Neural progenitor cell (in vitro differentiated cells): ENCODE data around the gene RNF213. TPM values are rescaled to one million over a fixed set of nuclear protein-coding genes. Genes with fewer than 3 reads are reported as not detected.
"Not testable (repeated sequence)": the region's sequence is repeated elsewhere in the genome, so short reads cannot be mapped to it uniquely, and the experiment has no call there.

Experiments used
- DNase-seq: peaks from one replicate; pipeline ENCODE4 v3.0.0-alpha.2; 2016; ENCODE audit warnings: low spot score
- H2AFZ ChIP-seq: fragments of 200-600 bp; sonication (generic); replicated peaks from 2 replicates; pipeline ENCODE4 v1.6.1; 2016; ENCODE audit warnings: antibody characterized with exemption
- H3F3A ChIP-seq: fragments of 200-600 bp; sonication (generic); 2 replicates; pipeline ENCODE4 v1.6.1; 2016; ENCODE audit warnings: antibody characterized with exemption, low read depth
- H3K27ac ChIP-seq: fragments of 200-600 bp; sonication (generic); 2 replicates; pipeline ENCODE4 v1.5.1; 2016; ENCODE audit warnings: mild to moderate bottlenecking
- H3K27me3 ChIP-seq: fragments of 200-600 bp; sonication (generic); 2 replicates; pipeline ENCODE4 v1.6.1; 2016; ENCODE audit warnings: mild to moderate bottlenecking, moderate library complexity
- H3K36me3 ChIP-seq: fragments of 200-600 bp; sonication (generic); 2 replicates; pipeline ENCODE4 v1.5.1; 2016
- H3K4me1 ChIP-seq: fragments of 200-600 bp; sonication (generic); 2 replicates; pipeline ENCODE4 v1.6.1; 2016; ENCODE audit warnings: mixed run types
- H3K4me2 ChIP-seq: fragments of 200-600 bp; sonication (generic); 2 replicates; pipeline ENCODE4 v1.6.1; 2016
- H3K4me3 ChIP-seq: fragments of 200-600 bp; sonication (generic); 2 replicates; pipeline ENCODE4 v1.5.1; 2016
- H3K79me2 ChIP-seq: fragments of 200-600 bp; sonication (generic); 2 replicates; pipeline ENCODE4 v1.6.1; 2016; ENCODE audit warnings: low read depth
- H3K9ac ChIP-seq: fragments of 200-600 bp; sonication (generic); 2 replicates; pipeline ENCODE4 v1.6.1; 2016
- H3K9me3 ChIP-seq: fragments of 200-600 bp; sonication (generic); 2 replicates; pipeline ENCODE4 v1.5.1; 2016; ENCODE audit warnings: low read depth
- H4K20me1 ChIP-seq: fragments of 200-600 bp; sonication (generic); 2 replicates; pipeline ENCODE4 v1.6.1; 2016; ENCODE audit warnings: low read depth
- H3K27ac Mint-ChIP-seq: 3 replicates; pipeline ENCODE4 v1.8.0; 2021; ENCODE audit warnings: mixed read lengths
- H3K27me3 Mint-ChIP-seq: 2 replicates; pipeline ENCODE4 v1.8.0; 2022; ENCODE audit warnings: low read depth, mild to moderate bottlenecking, inconsistent platforms, moderate library complexity, mixed read lengths; ENCODE audit not compliant: insufficient read depth
- H3K36me3 Mint-ChIP-seq: 3 replicates; pipeline ENCODE4 v1.8.0; 2021; ENCODE audit warnings: mixed read lengths
- H3K4me1 Mint-ChIP-seq: 3 replicates; pipeline ENCODE4 v1.8.0; 2021; ENCODE audit warnings: mixed read lengths
- H3K4me3 Mint-ChIP-seq: 3 replicates; pipeline ENCODE4 v1.8.0; 2021; ENCODE audit warnings: mild to moderate bottlenecking, moderate library complexity, mixed read lengths
- H3K9me3 Mint-ChIP-seq: 3 replicates; pipeline ENCODE4 v1.8.0; 2020; ENCODE audit warnings: mixed read lengths
- EZH2 ChIP-seq: fragments of 200-600 bp; sonication (generic); IDR thresholded peaks from 2 replicates; pipeline ENCODE4 v1.6.1; 2017; ENCODE audit warnings: antibody characterized with exemption, mild to moderate bottlenecking, moderate library complexity
- EZH2phosphoT487 ChIP-seq: fragments of 200-600 bp; sonication (generic); IDR thresholded peaks from 2 replicates; pipeline ENCODE4 v1.6.1; 2017; ENCODE audit warnings: antibody characterized with exemption
- total RNA-seq: library from RNA; depleted of rRNA; stranded (reverse); fragments of >200 nt; gene quantifications from 2 replicates; pipeline ENCODE4 v1.2.3, GENCODE V29; 2015; ENCODE audit warnings: low replicate concordance
- TF ChIP-seq, protein P1 (sequence below): fragments of 200-600 bp; sonication (generic); IDR thresholded peaks from 2 replicates; pipeline ENCODE4 v1.5.1; 2017; ENCODE audit warnings: antibody characterized with exemption, mild to moderate bottlenecking

The RNF213 gene
- total RNA-seq, 1 donor from 2014 or later = 19.8 TPM

DNA sequence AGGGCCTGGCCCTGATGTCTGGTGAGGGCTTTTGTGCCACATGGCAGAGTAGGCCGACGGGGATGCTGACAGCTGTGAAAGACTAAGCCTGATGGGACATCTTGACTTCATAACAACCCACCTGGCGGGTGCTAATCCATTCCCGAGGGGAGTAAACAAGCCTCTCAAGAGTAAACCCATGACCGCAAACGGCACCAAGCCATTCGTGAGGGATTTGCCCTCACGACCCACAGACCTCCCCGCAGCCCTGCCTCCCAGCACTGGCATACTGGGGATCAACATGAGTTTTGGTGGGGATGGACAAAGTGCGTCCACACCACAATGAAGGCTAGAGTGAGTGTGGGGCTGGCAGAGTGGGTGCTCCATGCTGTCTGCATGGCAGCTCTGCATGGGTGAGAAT lies 11.7 kb downstream of the RNF213 start:
- DNase-seq = no peak
- peaks cover 2% of the 10 kb centered on the region for H3K27me3 Mint-ChIP-seq
- H3F3A ChIP-seq = peaks cover 23% of the 10 kb centered on the region
- peaks cover 8% of the 10 kb centered on the region for H3K4me1 Mint-ChIP-seq
- peaks cover 11% of the 10 kb centered on the region for H3K4me1 ChIP-seq
- peaks cover 12% of the 10 kb centered on the region for H4K20me1 ChIP-seq
- H3K4me3 ChIP-seq = no peak overlapping the region
- no peak overlapping the region for H3K27ac Mint-ChIP-seq
- no peaks in the 10 kb centered on the region for H3K36me3 ChIP-seq
- no peaks in the 10 kb centered on the region for H3K9me3 ChIP-seq
- no peaks in the 10 kb centered on the region for H3K27me3 ChIP-seq
- H2AFZ ChIP-seq = no peak overlapping the region
- TF ChIP-seq EZH2phosphoT487 = no peak
- TF ChIP-seq, protein P1, sequence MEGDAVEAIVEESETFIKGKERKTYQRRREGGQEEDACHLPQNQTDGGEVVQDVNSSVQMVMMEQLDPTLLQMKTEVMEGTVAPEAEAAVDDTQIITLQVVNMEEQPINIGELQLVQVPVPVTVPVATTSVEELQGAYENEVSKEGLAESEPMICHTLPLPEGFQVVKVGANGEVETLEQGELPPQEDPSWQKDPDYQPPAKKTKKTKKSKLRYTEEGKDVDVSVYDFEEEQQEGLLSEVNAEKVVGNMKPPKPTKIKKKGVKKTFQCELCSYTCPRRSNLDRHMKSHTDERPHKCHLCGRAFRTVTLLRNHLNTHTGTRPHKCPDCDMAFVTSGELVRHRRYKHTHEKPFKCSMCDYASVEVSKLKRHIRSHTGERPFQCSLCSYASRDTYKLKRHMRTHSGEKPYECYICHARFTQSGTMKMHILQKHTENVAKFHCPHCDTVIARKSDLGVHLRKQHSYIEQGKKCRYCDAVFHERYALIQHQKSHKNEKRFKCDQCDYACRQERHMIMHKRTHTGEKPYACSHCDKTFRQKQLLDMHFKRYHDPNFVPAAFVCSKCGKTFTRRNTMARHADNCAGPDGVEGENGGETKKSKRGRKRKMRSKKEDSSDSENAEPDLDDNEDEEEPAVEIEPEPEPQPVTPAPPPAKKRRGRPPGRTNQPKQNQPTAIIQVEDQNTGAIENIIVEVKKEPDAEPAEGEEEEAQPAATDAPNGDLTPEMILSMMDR = no peak
- TF ChIP-seq EZH2 = no peak
- peaks cover 15% of the 10 kb centered on the region for H3K36me3 Mint-ChIP-seq
- H3K9ac ChIP-seq = no peak overlapping the region
- no peaks in the 10 kb centered on the region for H3K9me3 Mint-ChIP-seq
- no peak overlapping the region for H3K4me3 Mint-ChIP-seq
- H3K27ac ChIP-seq = no peak overlapping the region
- no peaks in the 10 kb centered on the region for H3K79me2 ChIP-seq
- H3K4me2 ChIP-seq = no peak overlapping the region

DNA sequence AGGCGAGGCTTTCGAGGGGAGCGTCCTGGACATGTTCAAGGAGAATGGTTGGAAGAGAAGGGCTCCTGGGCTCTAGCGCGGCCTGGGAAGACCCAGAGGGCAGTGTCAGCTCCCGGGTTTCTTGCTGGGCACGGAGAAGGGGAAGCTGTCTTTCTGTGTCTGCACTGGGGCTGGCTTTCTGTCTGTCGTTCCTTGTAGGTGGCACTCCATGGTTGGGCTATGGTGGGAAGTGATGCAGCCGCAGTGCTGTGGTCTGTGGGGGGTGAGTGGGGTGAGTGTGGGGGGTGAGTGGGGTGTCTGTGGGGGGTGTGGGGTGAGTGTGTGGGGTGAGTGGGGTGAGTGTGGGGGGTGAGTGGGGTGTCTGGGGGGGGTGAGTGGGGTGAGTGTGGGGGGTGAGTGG lies 13.7 kb downstream of the RNF213 start:
- Histone ChIP-seq H3K4me2 (no peak overlapping the region), H3K36me3 (no peaks in the 10 kb centered on the region), H3K79me2 (no peaks in the 10 kb centered on the region), H3K27me3 (no peaks in the 10 kb centered on the region), H4K20me1 (peaks cover 11% of the 10 kb centered on the region), H3K27ac (no peak overlapping the region), H3K9ac (no peak overlapping the region), H3K4me3 (no peak overlapping the region), H3K9me3 (no peaks in the 10 kb centered on the region), H2AFZ (no peak overlapping the region), H3K4me1 (peaks cover 11% of the 10 kb centered on the region), H3F3A (peaks cover 19% of the 10 kb centered on the region)
- Mint-ChIP-seq H3K27me3 (peaks cover 2% of the 10 kb centered on the region), H3K36me3 (peaks cover 12% of the 10 kb centered on the region), H3K27ac (peak overlapping the region; percentile 19), H3K9me3 (no peaks in the 10 kb centered on the region), H3K4me1 (peaks cover 8% of the 10 kb centered on the region), H3K4me3 (no peak overlapping the region)
- no peak for DNase-seq
- TF ChIP-seq EZH2 = no peak
- TF ChIP-seq EZH2phosphoT487 = no peak
- TF ChIP-seq, protein P1 = no peak

DNA sequence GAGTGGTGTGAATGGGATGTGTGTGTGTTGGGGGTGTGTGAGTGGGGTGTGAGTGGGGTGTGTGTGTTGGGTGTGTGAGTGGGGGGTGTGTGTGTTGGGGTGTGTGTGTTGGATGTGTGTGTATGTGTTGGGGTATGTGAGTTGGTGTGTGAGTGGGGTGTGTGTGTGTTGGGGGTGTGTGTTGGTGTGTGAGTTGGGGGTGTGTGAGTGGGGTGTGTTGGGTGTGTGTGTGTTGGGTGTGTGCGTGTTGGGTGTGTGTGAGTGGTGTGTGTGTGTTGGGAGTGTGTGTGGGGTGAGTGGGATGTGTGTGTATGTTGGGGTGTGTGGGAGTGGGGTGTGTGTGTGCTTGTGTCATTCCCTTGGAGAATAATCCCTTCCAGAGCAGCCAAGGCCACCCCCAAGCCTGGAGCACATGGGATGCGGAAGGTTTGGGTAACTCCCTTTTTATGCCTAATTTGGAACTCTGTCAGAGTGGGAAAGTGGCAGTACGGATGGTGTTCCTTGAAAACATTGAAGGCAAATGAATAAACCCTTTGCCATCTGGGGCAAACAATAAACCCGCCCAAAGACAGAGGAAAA lies 14.3 kb downstream of the RNF213 start:
- H3K79me2 ChIP-seq = no peaks in the 10 kb centered on the region
- H3F3A ChIP-seq = peaks cover 13% of the 10 kb centered on the region
- H3K27ac Mint-ChIP-seq = no peak overlapping the region

DNA sequence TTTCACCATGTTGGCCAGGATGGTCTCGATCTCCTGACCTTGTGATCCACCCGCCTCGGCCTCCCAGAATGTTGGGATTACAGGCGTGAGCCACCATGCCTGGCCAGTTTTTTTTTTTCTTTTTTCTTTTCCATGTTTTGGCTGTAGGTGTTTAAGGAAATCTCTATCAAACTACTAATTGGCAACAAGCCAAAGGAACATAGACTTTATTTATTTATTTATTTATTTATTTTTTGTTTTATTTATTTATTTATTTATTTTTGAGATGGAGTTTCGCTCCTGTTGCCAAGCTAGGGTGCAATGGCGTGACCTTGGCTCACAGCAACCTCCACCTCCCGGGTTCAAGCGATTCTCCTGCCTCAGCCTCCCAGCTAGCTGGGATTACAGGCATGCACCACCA lies 15.2 kb downstream of the RNF213 start:
- not testable (repeated sequence) for H3K27me3 Mint-ChIP-seq, H3K27ac Mint-ChIP-seq, H4K20me1 ChIP-seq, H3K79me2 ChIP-seq, H3K9me3 Mint-ChIP-seq, H3K36me3 ChIP-seq, DNase-seq, H3K4me1 ChIP-seq, H3K9me3 ChIP-seq, H3K4me1 Mint-ChIP-seq, H3K27me3 ChIP-seq, H3K4me3 Mint-ChIP-seq, H2AFZ ChIP-seq, H3K4me3 ChIP-seq, H3K4me2 ChIP-seq, H3F3A ChIP-seq, H3K9ac ChIP-seq, H3K27ac ChIP-seq
- peaks cover 15% of the 10 kb centered on the region for H3K36me3 Mint-ChIP-seq

More for the DNA sequence above, 14.3 kb downstream of the RNF213 start:
- no peak for DNase-seq
- no peak overlapping the region for H3K9ac ChIP-seq
- no peaks in the 10 kb centered on the region for H3K36me3 ChIP-seq
- H3K4me3 Mint-ChIP-seq = no peak overlapping the region
- no peaks in the 10 kb centered on the region for H3K9me3 Mint-ChIP-seq
- no peak overlapping the region for H3K4me3 ChIP-seq
- H3K27me3 Mint-ChIP-seq = peaks cover 2% of the 10 kb centered on the region
- peaks cover 9% of the 10 kb centered on the region for H3K4me1 Mint-ChIP-seq
- no peak overlapping the region for H3K27ac ChIP-seq
- no peaks in the 10 kb centered on the region for H3K27me3 ChIP-seq
- H4K20me1 ChIP-seq = peaks cover 5% of the 10 kb centered on the region
- peaks cover 8% of the 10 kb centered on the region for H3K4me1 ChIP-seq
- H3K36me3 Mint-ChIP-seq = peaks cover 14% of the 10 kb centered on the region
- no peak overlapping the region for H2AFZ ChIP-seq
- TF ChIP-seq, protein P1 = no peak
- TF ChIP-seq EZH2 = no peak
- no peak for TF ChIP-seq EZH2phosphoT487
- H3K4me2 ChIP-seq = no peak overlapping the region
- H3K9me3 ChIP-seq = no peaks in the 10 kb centered on the region
